Thoracic aorta (tissue), 2 donors: Measurements from ENCODE around the gene PDLIM5. TPM values are rescaled to one million over a fixed set of nuclear protein-coding genes. Genes with fewer than 3 reads are reported as not detected.
A peak's percentile ranks its signal among the peaks of the same experiment; 100 is the strongest.

ENCODE experiments used
- ATAC-seq: fragments of 150-250 bp; one replicate; pipeline ENCODE4 v1.8.0; 2017; ENCODE audit warnings: low read depth; ENCODE audit not compliant: insufficient number of reproducible peaks, low FRiP score
- DNase-seq: peaks from one replicate; pipeline ENCODE4 v3.0.0-alpha.2; 2020; ENCODE audit warnings: low spot score
- H3K27ac ChIP-seq, 2 donors: fragments of 200-600 bp; sonication (generic); 1 replicate in 1 of 2; 2 replicates in 1 of 2; pipeline ENCODE4 v1.5.1; 2016; ENCODE audit warnings: mild to moderate bottlenecking in 2 of 2, moderate library complexity in 2 of 2
- H3K27me3 ChIP-seq: fragments of 200-600 bp; sonication (generic); replicated peaks from 2 replicates; pipeline ENCODE4 v1.6.0; 2016; ENCODE audit warnings: mild to moderate bottlenecking; ENCODE audit not compliant: insufficient read depth
- H3K36me3 ChIP-seq: fragments of 200-600 bp; sonication (generic); one replicate; pipeline ENCODE4 v1.5.1; 2016
- H3K4me1 ChIP-seq, 2 donors: fragments of 200-600 bp; sonication (generic); 1 replicate in 1 of 2; 2 replicates in 1 of 2; pipeline versions ENCODE4 v1.5.1 to v1.6.0; 2016; ENCODE audit warnings: low read depth in 2 of 2, mild to moderate bottlenecking in 1 of 2; ENCODE audit not compliant: control insufficient read depth in 1 of 2
- H3K4me3 ChIP-seq: fragments of 200-600 bp; sonication (generic); 2 replicates; pipeline ENCODE4 v1.5.1; 2016; ENCODE audit warnings: mild to moderate bottlenecking
- H3K9me3 ChIP-seq: fragments of 200-600 bp; sonication (generic); 2 replicates; pipeline ENCODE4 v1.5.1; 2016
- CTCF ChIP-seq: fragments of 200-600 bp; sonication (generic); IDR thresholded peaks from one replicate; pipeline ENCODE4 v1.5.1; 2019; ENCODE audit warnings: antibody characterized with exemption
- total RNA-seq, 2 donors: library from RNA; depleted of rRNA; stranded (reverse); fragments of >200 nt; gene quantifications; one replicate each; pipeline versions ENCODE4 v1.1.0 to v1.2.3, GENCODE V29; 2016

Gene PDLIM5
- total RNA-seq, 2 donors from 2014 or later = 275 to 328 TPM

GRCh38 chr4:94537921-94538628, 86.3 kb downstream of the PDLIM5 start:
- no peak for DNase-seq
- H3K4me3 ChIP-seq = no peak overlapping the region
- no peaks in the 10 kb centered on the region for H3K9me3 ChIP-seq
- H3K27ac ChIP-seq = peak overlapping the region in 1 of 2 donors; percentile 7
- H3K36me3 ChIP-seq = no peaks in the 10 kb centered on the region
- ATAC-seq = no peak
- peaks cover 48 to 82% of the 10 kb centered on the region in 2 donors for H3K4me1 ChIP-seq
- no peak for TF ChIP-seq CTCF
- no peaks in the 10 kb centered on the region for H3K27me3 ChIP-seq

- H3K4me3 ChIP-seq = no peak overlapping the region
- no peak for TF ChIP-seq CTCF
- no peaks in the 10 kb centered on the region for H3K36me3 ChIP-seq
- no peak overlapping the region for H3K27ac ChIP-seq
- no peaks in the 10 kb centered on the region for H3K27me3 ChIP-seq
- H3K9me3 ChIP-seq = no peaks in the 10 kb centered on the region
- DNase-seq (no peak), ATAC-seq (no peak)
- peaks cover 32 to 77% of the 10 kb centered on the region in 2 donors for H3K4me1 ChIP-seq
These were observed 88.7 kb downstream of the PDLIM5 start for GRCh38 chr4:94540476-94540875.

DNA sequence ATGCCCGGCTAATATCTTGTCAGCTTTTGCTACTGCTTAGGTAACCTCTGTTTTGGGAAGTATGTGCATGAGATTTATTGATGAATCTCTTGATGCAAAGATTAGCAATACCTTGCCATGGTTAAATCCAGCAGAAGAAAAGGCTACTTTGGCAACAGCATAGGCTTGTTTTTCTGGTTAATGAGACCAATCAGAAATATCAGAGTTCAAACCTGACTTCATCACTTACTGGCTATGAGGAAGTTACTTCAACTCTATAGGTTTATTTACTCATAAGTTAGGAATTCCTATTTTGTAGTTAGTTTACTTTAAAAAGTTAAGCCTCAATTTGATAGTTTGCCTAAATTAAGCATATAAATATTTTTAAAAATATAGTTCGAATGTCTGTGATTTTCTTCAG, 93.1 kb downstream of the PDLIM5 start:
- Histone ChIP-seq H3K27me3 (no peaks in the 10 kb centered on the region), H3K36me3 (no peaks in the 10 kb centered on the region), H3K4me3 (peak overlapping the region; percentile 8), H3K4me1 (peaks cover 22 to 73% of the 10 kb centered on the region in 2 donors), H3K27ac (peak overlapping the region; percentile 31 to 59), H3K9me3 (no peaks in the 10 kb centered on the region)
- TF ChIP-seq CTCF = no peak
- DNase-seq (no peak), ATAC-seq (no peak)

DNA sequence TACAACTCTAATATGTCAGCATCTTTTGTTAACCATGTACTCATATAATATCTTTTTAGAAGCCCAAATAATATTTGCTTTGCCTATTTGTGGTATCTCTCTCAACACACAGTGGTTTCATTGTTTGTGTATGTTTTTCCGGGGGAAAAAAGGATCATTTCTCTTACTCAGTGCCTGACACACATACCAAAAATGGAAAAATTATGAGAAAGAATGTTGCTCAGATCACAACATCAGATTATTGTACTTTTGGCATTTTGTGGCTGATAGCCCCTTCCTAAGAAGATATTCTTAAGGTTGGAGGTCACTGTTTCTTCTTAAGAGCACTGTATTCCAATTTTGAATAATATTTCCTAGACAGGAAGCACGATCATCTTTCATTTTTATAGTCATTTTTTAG, 93.6 kb downstream of the PDLIM5 start:
- Histone ChIP-seq H3K27me3 (no peaks in the 10 kb centered on the region), H3K9me3 (no peaks in the 10 kb centered on the region), H3K4me1 (peaks cover 22 to 72% of the 10 kb centered on the region in 2 donors), H3K36me3 (no peaks in the 10 kb centered on the region), H3K4me3 (peak overlapping the region; percentile 8), H3K27ac (peak overlapping the region in 1 of 2 donors; percentile 59)
- ATAC-seq (no peak), DNase-seq (no peak)
- no peak for TF ChIP-seq CTCF

DNA sequence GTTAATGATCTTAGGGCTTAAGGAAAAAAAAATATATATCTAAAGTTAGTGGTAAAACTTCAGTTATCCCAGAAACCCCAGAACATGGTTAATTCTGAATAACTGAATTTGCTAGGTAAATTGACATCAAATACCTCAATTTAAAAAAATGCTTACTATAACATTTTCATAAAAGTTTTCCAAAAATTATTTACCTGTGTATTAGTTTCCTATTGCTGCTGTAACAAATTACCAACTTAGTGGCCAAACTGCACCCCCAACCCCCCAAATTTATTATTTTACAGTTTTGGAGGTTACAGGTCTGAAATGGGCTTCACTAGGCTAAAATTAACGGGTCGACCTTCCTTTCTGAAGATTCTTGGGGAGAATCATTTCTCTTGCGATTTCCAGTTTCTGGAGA, 95.2 kb downstream of the PDLIM5 start:
- H3K27ac ChIP-seq = peak overlapping the region in 1 of 2 donors; percentile 54
- no peak for ATAC-seq

More for the DNA sequence above, 95.2 kb downstream of the PDLIM5 start:
- H3K36me3 ChIP-seq = no peaks in the 10 kb centered on the region
- no peak overlapping the region for H3K4me3 ChIP-seq
- H3K27me3 ChIP-seq = no peaks in the 10 kb centered on the region
- peaks cover 22 to 66% of the 10 kb centered on the region in 2 donors for H3K4me1 ChIP-seq
- DNase-seq = no peak
- H3K9me3 ChIP-seq = no peaks in the 10 kb centered on the region
- no peak for TF ChIP-seq CTCF
